Activated naive CD4-positive, alpha-beta T cell treated with anti-CD3 and anti-CD28 coated beads, Interleukin-2, amount 50 U/mL, for 24 hours (primary cell): ENCODE measurements around the gene OR2B2.

ENCODE experiments used
- H3K27ac Mint-ChIP-seq: one replicate; pipeline ENCODE4 v1.8.0; 2021; ENCODE audit warnings: mild to moderate bottlenecking, mixed read lengths
- H3K27me3 Mint-ChIP-seq: one replicate; pipeline ENCODE4 v1.8.0; 2021; ENCODE audit warnings: mixed read lengths
- H3K36me3 Mint-ChIP-seq: one replicate; pipeline ENCODE4 v1.8.0; 2021; ENCODE audit warnings: mixed read lengths
- H3K4me1 Mint-ChIP-seq: one replicate; pipeline ENCODE4 v1.8.0; 2021; ENCODE audit warnings: mixed read lengths
- H3K4me3 Mint-ChIP-seq: one replicate; pipeline ENCODE4 v1.8.0; 2021; ENCODE audit warnings: mild to moderate bottlenecking, mixed read lengths
- H3K9me3 Mint-ChIP-seq: one replicate; pipeline ENCODE4 v1.8.0; 2021; ENCODE audit warnings: mixed read lengths

OR2B2 gene

GRCh38 chr6:27883136-27883535 is 29.1 kb downstream of the OR2B2 start:
- Mint-ChIP-seq H3K4me1 (no peaks in the 10 kb centered on the region), H3K9me3 (no peaks in the 10 kb centered on the region), H3K27me3 (no peaks in the 10 kb centered on the region), H3K27ac (no peak overlapping the region), H3K36me3 (no peaks in the 10 kb centered on the region), H3K4me3 (no peak overlapping the region)

- Mint-ChIP-seq H3K4me1 (no peaks in the 10 kb centered on the region), H3K36me3 (no peaks in the 10 kb centered on the region), H3K9me3 (no peaks in the 10 kb centered on the region), H3K27ac (no peak overlapping the region), H3K27me3 (no peaks in the 10 kb centered on the region), H3K4me3 (no peak overlapping the region)
Observed at GRCh38 chr6:27882624-27883023, 29.6 kb downstream of the OR2B2 start.

GRCh38 chr6:27879837-27880236 is 32.4 kb downstream of the OR2B2 start:
- H3K9me3 Mint-ChIP-seq: no peaks in the 10 kb centered on the region
- no peak overlapping the region for H3K27ac Mint-ChIP-seq
- no peaks in the 10 kb centered on the region for H3K36me3 Mint-ChIP-seq
- no peak overlapping the region for H3K4me3 Mint-ChIP-seq
- no peaks in the 10 kb centered on the region for H3K4me1 Mint-ChIP-seq
- no peaks in the 10 kb centered on the region for H3K27me3 Mint-ChIP-seq

- no peaks in the 10 kb centered on the region for H3K9me3 Mint-ChIP-seq
- no peaks in the 10 kb centered on the region for H3K36me3 Mint-ChIP-seq
- H3K4me3 Mint-ChIP-seq: peak overlapping the region; percentile 97
- H3K27ac Mint-ChIP-seq: peak overlapping the region; percentile 96
- peaks cover 29% of the 10 kb centered on the region for H3K4me1 Mint-ChIP-seq
- no peaks in the 10 kb centered on the region for H3K27me3 Mint-ChIP-seq
Observed at GRCh38 chr6:27874016-27874415, 38.2 kb downstream of the OR2B2 start.

- Mint-ChIP-seq H3K27ac (peak overlapping the region; percentile 96), H3K9me3 (no peaks in the 10 kb centered on the region), H3K4me1 (peaks cover 32% of the 10 kb centered on the region), H3K27me3 (no peaks in the 10 kb centered on the region), H3K4me3 (peak overlapping the region; percentile 97), H3K36me3 (no peaks in the 10 kb centered on the region)
Observed at GRCh38 chr6:27873021-27873940, 38.9 kb downstream of the OR2B2 start.

- Mint-ChIP-seq H3K9me3 (no peaks in the 10 kb centered on the region), H3K36me3 (no peaks in the 10 kb centered on the region), H3K4me1 (peaks cover 33% of the 10 kb centered on the region), H3K4me3 (peak overlapping the region; percentile 97), H3K27me3 (no peaks in the 10 kb centered on the region), H3K27ac (peak overlapping the region; percentile 96)
Observed at GRCh38 chr6:27872642-27873020, 39.6 kb downstream of the OR2B2 start.

GRCh38 chr6:27871924-27872638 is 40.1 kb downstream of the OR2B2 start:
- H3K36me3 Mint-ChIP-seq: no peaks in the 10 kb centered on the region
- H3K27me3 Mint-ChIP-seq: no peaks in the 10 kb centered on the region
- peak overlapping the region; percentile 96 for H3K27ac Mint-ChIP-seq
- peak overlapping the region; percentile 97 for H3K4me3 Mint-ChIP-seq
- H3K4me1 Mint-ChIP-seq: peaks cover 38% of the 10 kb centered on the region
- no peaks in the 10 kb centered on the region for H3K9me3 Mint-ChIP-seq

- H3K4me1 Mint-ChIP-seq: peaks cover 55% of the 10 kb centered on the region
- peak overlapping the region; percentile 62 for H3K27ac Mint-ChIP-seq
- no peaks in the 10 kb centered on the region for H3K27me3 Mint-ChIP-seq
- no peaks in the 10 kb centered on the region for H3K36me3 Mint-ChIP-seq
- peak overlapping the region; percentile 63 for H3K4me3 Mint-ChIP-seq
- no peaks in the 10 kb centered on the region for H3K9me3 Mint-ChIP-seq
Observed at GRCh38 chr6:27870291-27870870, 41.8 kb downstream of the OR2B2 start.

- peaks cover 56% of the 10 kb centered on the region for H3K4me1 Mint-ChIP-seq
- no peak overlapping the region for H3K27ac Mint-ChIP-seq
- no peaks in the 10 kb centered on the region for H3K36me3 Mint-ChIP-seq
- H3K4me3 Mint-ChIP-seq: peak overlapping the region; percentile 16
- H3K9me3 Mint-ChIP-seq: no peaks in the 10 kb centered on the region
- H3K27me3 Mint-ChIP-seq: no peaks in the 10 kb centered on the region
Observed at GRCh38 chr6:27868311-27868710, 43.9 kb downstream of the OR2B2 start.

- H3K4me3 Mint-ChIP-seq: no peak overlapping the region
- H3K27ac Mint-ChIP-seq: no peak overlapping the region
- H3K36me3 Mint-ChIP-seq: no peaks in the 10 kb centered on the region
- no peaks in the 10 kb centered on the region for H3K27me3 Mint-ChIP-seq
- peaks cover 54% of the 10 kb centered on the region for H3K4me1 Mint-ChIP-seq
- no peaks in the 10 kb centered on the region for H3K9me3 Mint-ChIP-seq
Observed at GRCh38 chr6:27867945-27868300, 44.3 kb downstream of the OR2B2 start.

- no peaks in the 10 kb centered on the region for H3K27me3 Mint-ChIP-seq
- H3K27ac Mint-ChIP-seq: peak overlapping the region; percentile 46
- H3K9me3 Mint-ChIP-seq: no peaks in the 10 kb centered on the region
- peak overlapping the region; percentile 98 for H3K4me3 Mint-ChIP-seq
- peaks cover 49% of the 10 kb centered on the region for H3K4me1 Mint-ChIP-seq
- H3K36me3 Mint-ChIP-seq: no peaks in the 10 kb centered on the region
Observed at GRCh38 chr6:27867051-27867944, 44.9 kb downstream of the OR2B2 start.

GRCh38 chr6:27866357-27867050 is 45.7 kb downstream of the OR2B2 start:
- Mint-ChIP-seq H3K4me1 (peaks cover 43% of the 10 kb centered on the region), H3K27me3 (no peaks in the 10 kb centered on the region), H3K4me3 (peak overlapping the region; percentile 98), H3K36me3 (no peaks in the 10 kb centered on the region), H3K9me3 (no peaks in the 10 kb centered on the region), H3K27ac (peak overlapping the region; percentile 68)

- H3K4me1 Mint-ChIP-seq: peaks cover 39% of the 10 kb centered on the region
- no peaks in the 10 kb centered on the region for H3K27me3 Mint-ChIP-seq
- H3K36me3 Mint-ChIP-seq: no peaks in the 10 kb centered on the region
- peak overlapping the region; percentile 98 for H3K4me3 Mint-ChIP-seq
- no peaks in the 10 kb centered on the region for H3K9me3 Mint-ChIP-seq
- peak overlapping the region; percentile 68 for H3K27ac Mint-ChIP-seq
Observed at GRCh38 chr6:27865850-27866356, 46.3 kb downstream of the OR2B2 start.
